NCI-H146 treated with DMSO at 0.1 percent for 48 hours (cell line): ENCODE results near the gene LRP1B.
"Not testable (repeated sequence)": the region's sequence is repeated elsewhere in the genome, so short reads cannot be mapped to it uniquely, and the experiment has no call there.

ENCODE experiments used
- DNase-seq: peaks from one replicate; lab custom pipeline; 2025; ENCODE audit not compliant: unreplicated experiment; lab: John Stamatoyannopoulos, UW

The LRP1B gene

DNA sequence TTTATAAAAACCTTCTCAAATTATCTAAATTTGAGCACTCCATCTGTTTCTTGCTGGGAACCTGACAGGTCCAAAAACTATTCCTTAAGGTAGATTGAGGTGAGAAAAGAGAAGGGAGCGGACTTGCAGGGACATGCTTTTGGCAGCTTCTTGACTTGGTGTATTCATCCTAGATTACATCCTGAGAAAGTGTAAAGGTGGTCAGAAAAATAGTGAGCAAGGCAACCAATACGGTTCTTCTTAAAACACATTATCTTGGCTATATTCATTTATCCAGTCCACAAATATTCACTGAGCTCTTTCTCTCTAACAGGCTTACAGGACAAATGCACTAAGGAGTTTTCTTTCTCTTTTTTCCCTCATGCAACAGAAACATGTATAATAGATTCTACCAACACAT, 230.0 kb downstream of the LRP1B start:
- no peak for DNase-seq

- no peak for DNase-seq
These were observed 231.1 kb downstream of the LRP1B start for GRCh38 chr2:141899740-141900139.

DNA sequence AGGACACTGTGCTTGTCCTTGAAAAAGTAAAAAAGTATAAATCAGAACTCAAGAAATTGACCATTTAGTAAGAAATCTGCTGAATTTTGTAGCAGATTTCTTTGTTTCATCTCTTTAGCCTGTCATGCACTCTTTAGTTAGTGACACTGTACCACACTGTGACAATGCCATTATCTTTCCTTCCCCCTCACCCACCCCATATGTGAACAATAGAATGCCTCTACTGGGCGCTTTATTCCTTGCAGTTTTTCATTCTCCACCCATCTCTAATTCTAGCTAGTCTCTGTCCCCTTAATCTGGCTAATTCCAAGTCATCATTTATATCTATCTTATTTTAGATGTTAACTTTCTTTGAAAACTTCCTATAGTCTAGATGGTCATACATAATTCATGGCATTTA, 241.0 kb downstream of the LRP1B start:
- no peak for DNase-seq

- DNase-seq = no peak
These were observed 241.7 kb downstream of the LRP1B start for GRCh38 chr2:141888987-141889555.

DNA sequence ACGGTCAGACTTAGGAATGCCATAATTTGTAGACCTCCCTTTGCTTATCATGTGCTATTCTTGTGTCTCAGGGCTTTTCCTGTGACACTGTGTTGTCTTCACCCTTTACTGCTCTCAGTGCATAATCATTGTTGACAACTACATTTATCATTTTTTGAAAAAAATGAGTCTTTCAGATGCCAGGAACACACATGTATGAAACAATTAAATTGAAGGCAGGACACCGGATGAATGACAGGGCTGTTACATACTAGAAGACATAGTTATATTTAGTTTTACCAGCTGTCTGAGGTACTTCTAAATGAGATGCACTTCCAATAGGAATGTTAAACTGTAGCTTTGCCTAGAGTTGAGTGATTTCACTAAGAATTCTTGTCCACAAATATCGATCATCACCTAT, 243.5 kb downstream of the LRP1B start:
- DNase-seq = no peak

DNA sequence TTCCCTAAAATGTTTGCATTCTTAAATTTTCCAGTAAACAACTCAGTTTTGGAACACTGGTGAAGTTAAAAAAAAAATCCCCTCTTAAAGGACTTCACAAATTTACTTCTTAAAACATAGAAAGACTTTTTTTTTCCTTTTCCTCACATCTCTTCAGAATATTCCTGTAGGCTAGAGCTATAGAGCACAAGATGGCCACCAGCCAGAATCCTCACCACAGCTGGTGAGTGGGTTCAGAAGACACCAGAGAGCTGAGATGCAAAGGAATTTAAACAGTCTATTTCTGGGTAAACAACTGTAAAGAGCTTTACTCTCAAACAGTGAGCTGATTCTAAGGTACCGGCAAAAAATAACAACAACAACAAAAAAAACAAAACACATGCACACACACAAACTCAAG, 252.8 kb downstream of the LRP1B start:
- DNase-seq = no peak

- no peak for DNase-seq
These were observed 258.7 kb downstream of the LRP1B start for GRCh38 chr2:141871913-141872634.

DNA sequence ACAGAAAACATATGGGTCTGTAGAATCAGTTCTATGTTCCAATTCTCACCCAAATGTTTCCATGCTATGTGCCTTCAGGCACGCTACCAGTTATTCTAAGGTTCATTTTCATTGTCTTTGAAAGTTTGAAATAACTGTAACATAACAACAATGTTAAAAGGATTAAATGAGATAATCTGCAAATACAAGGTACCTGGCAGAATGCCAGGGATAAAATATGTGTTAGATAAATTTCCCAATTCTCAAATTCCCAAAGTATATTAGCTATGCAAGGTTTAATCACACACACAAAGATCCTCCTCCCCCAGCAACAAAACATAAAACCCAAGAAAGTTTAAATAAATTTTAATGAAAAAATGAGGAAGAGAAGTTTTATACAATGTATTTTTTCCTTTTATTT, 261.2 kb downstream of the LRP1B start:
- no peak for DNase-seq

DNA sequence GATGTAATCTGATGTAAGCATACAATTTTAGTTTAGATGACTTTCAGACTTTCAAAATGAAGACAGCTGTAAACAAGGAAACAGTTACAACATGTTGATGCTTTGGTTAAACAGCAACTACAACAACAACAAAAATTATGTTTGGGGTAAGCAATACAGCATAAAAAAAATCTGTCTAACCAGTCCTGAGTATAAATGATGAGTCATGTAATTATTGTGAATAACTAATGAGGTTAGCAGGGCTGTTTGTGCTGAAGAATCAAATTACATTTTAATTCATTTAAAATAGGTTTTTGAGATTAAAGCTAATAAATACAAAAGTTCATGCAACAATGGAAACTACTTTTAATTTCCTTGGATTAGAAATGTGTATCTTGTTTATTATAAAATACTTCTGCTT, 266.9 kb downstream of the LRP1B start:
- no peak for DNase-seq

DNA sequence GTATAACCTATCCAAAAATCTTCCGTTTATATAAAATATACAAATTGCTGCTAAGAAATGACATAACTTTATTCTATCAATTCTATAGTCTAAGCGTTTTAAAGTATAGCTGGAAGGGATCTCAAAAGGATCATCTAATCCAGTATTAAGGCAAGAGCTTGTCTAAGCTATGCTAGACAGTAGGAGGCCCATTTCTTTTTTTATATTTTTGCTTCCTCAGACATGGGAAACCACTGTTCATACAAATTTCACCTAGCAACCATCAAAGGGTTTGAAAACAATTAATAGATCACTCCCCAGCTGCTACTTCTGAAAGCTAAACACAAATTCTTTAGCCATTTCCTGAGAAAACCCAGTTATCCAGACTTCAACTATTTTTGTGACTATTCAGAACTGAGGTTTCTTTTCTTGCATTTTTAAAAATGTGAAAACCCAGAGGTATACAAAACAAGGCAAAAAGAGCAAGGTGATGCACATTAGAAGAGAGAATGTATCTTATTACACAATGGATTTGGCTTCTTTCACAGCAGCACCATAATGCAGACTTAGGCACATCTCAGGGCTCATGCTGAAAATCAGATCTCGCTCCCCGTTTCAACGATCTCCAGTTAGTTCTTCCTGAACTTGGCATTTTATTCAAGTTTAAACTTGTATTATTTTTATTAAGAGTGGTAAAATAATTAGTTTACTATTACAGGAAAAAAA, 274.4 kb downstream of the LRP1B start:
- no peak for DNase-seq

DNA sequence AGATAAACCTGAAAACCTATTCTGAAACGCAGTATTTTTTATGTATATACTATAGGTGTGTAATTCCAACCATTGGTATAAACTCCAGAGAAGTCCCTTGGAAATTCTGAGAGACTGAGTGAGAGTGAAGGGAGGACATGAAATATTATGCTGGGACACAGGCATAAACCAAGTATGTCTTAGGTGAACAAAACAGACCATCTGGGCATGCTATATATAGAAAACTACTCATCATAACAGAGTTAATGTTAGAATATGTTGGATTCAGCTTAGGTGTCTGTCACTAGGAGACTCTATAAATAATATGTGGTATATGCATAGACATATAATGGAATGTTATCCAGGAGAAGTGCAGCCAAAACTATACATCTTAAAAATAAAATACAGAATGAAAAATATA, 282.6 kb downstream of the LRP1B start:
- DNase-seq = no peak

GRCh38 chr2:141844231-141844630, 286.6 kb downstream of the LRP1B start:
- DNase-seq = no peak

GRCh38 chr2:141835103-141835502, 295.7 kb downstream of the LRP1B start:
- no peak for DNase-seq

DNA sequence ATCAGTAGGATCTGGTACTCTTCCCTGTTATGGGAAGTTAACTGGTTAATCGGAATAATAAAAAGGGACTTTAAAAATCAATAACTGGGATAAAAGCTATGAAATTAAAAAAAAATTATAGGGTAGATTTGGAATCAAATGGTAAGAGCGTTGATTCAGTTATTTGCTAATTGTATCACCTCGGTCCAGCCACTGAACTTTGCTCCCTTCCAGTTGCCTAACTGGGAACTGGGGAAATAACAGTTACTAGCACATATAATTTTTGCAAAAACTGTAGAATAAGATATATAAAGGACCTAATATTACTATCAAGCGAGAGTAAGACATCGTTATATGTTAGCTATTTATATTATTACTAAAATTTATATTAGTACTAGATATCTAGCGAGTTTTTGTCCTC, 302.1 kb downstream of the LRP1B start:
- no peak for DNase-seq

DNA sequence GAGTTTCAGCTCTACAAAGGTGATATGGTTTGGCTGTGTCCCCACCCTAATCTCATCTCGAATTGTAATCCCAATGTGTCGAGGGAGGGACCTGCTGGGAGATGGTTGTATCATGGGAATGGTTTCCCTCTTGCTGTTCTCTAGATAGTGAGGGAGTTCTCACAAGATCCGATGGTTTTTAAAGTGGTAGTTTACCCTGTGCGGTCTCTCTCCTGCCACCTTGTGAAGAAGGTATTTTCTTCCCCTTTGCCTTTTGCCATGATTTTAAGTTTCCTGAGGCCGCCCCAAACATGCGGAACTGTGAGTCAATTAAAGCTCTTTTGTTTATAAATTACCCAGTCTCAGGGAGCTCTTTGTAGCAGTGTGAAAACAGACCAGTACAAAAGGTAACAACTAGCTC, 306.0 kb downstream of the LRP1B start:
- no peak for DNase-seq

DNA sequence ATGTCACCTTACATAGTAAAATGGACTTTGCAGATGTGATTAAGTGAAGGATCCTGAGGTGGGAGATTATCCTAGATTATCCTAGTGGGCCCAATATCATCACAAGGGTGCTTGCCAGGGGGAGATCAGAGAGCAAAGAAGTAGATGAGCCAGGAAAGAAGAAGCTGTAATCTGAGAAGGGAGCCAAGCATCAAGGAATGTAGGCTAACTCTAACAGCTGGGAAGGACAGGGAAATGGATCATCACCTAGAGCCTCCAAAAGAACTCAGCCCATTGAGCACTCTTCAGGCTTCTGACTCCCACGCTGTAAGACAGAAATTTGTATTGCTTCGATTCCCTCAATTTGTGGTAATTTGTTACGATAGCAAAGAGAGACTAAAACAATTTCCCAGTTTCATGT, 309.9 kb downstream of the LRP1B start:
- no peak for DNase-seq

DNA sequence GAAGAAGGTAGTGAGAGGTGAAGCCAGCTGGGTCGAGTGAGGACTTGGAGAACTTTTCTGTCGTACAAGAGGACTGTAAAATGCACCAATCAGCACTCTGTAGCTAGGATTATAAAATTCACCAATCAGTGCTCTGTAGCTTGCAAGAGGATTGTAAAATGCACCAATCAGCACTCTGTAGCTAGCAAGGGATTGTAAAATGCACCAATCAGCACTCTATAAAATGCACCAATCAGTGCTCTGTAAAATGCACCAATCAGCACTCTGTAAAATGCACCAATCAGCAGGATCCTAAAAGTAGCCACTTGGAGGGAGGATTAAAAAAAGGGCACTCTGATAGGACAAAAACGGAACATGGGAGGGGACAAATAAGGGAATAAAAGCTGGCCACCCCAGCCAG, 315.5 kb downstream of the LRP1B start:
- DNase-seq = not testable (repeated sequence)

DNA sequence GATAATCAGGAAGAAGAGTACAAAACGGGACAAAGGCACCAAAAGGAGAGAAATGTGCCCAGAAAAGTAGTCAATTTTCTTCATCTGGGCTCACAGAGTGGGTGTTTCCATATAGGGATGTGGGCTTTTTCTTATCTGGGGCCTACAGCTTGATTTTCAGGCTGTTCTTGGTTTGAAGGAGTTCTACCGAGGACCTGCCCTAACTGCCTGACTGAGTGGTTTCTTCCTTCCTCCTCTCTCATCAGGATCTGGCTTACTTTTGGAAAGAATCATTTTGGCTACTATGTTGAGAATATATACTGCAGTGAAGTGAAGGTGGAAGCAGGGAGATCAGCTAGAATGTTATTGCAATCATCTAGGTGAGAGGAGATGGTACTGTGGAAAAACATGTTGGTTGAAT, 316.7 kb downstream of the LRP1B start:
- DNase-seq = no peak

DNA sequence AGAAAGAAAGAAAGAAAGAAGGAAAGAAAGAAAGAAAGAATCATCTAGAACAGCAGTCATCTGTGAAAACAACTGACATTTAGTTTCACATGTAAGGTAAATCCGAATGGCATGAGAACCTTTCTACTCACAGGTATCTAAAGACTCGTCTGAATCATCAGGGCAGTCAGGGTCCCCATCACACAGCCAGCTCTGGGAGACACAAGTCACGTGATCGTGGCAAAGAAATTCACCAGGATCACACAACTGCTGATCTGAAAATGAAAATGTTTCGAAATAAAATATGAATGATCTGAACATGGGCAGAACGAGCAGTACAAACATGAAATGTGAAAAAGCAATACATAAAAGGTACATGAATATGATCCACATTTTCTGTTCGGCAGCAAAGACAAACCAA, 320.7 kb downstream of the LRP1B start:
- no peak for DNase-seq

DNA sequence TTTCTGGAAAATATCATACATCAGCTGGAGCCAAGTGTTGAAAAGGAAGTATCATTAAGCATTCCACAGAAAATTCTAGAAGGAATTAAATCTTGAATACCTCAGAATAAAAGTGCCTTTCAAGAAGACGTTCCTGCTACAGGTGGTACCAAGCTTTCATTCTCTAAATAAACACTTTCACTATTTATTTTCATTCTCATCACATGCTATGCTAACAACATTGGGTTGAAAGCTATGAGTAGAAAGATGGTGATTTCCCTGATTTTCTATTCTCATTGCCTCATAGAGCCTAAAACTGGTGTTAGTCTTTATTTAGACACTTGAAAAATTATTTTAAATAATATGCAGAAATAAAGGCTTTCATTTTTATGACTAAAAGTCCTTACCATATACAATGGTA, 324.7 kb downstream of the LRP1B start:
- DNase-seq = no peak

- no peak for DNase-seq
These were observed 325.5 kb downstream of the LRP1B start for GRCh38 chr2:141805302-141805701.

DNA sequence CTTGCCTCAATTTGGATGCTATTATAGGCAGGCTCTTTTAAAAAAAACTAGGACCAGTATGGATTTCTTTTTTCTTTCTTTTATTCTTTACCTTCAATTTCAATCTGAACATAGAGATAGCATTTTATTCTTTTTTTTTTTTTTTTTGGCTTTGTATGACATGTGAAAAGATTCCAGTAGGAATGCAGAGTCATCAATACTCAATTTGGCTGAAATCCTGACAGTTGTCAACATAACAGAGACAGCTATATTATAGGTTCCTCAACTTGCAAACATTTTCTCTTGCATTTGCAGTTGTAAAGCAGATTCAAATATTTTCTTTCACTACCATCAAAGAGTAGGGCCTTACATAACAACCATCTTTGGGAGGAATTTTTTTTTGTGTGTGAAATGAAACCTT, 334.4 kb downstream of the LRP1B start:
- no peak for DNase-seq

GRCh38 chr2:141791521-141791920, 339.3 kb downstream of the LRP1B start:
- DNase-seq = no peak
